GM15510 (cell line): ENCODE data around the gene DCBLD2.

Source experiments
- POLR2A ChIP-seq: IDR thresholded peaks from 3 replicates; pipeline ENCODE4 v1.6.1; 2011; ENCODE audit warnings: borderline replicate concordance; ENCODE audit not compliant: insufficient read length; ENCODE audit errors: extremely low read depth

Gene DCBLD2

GRCh38 chr3:98786364-98787006 is 115.0 kb downstream of the DCBLD2 start:
- no peak for TF ChIP-seq POLR2A

DNA sequence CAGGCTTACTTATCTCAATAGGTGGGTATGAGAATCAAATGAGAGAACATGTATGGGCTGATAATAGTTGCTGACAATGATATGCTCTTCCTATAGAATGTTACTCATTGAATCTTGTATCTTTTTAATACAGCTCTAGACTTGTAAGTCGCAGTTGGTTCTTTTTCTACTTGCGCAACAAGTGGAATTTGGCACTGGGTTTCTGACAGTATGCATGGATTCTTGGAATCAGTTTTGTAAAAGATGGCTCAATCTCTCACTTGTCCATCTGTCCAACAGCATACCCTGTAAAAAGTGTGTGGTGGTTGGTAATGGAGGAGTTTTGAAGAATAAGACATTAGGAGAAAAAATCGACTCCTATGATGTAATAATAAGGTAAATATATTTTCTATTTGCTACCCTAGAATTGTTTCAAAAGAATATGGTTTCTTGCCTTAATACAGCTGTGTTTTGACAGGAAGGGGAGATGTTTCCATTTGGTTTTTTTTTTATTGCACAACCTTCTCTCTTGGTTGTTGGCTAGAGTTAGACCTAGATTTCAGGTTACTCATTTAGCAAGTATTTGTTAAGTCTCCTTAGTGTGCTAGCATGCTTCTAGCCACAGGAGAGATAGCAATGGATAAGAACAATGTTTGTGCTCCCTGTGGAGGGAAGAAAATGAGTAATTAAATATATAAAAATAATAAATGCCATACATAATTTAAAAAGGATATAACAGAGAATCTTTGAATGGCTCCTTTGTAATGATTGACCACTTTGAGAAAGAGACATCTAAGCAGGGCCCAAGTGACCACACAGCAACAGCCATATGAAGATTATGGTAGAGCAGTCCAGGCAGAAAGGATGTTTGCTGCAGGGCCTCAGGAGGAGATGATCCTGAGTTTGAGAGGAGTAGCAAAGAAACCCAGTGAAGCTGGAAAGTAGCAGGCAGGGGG is 116.6 kb downstream of the DCBLD2 start:
- no peak for TF ChIP-seq POLR2A

GRCh38 chr3:98784042-98784441 is 117.5 kb downstream of the DCBLD2 start:
- TF ChIP-seq POLR2A, result no peak

DNA sequence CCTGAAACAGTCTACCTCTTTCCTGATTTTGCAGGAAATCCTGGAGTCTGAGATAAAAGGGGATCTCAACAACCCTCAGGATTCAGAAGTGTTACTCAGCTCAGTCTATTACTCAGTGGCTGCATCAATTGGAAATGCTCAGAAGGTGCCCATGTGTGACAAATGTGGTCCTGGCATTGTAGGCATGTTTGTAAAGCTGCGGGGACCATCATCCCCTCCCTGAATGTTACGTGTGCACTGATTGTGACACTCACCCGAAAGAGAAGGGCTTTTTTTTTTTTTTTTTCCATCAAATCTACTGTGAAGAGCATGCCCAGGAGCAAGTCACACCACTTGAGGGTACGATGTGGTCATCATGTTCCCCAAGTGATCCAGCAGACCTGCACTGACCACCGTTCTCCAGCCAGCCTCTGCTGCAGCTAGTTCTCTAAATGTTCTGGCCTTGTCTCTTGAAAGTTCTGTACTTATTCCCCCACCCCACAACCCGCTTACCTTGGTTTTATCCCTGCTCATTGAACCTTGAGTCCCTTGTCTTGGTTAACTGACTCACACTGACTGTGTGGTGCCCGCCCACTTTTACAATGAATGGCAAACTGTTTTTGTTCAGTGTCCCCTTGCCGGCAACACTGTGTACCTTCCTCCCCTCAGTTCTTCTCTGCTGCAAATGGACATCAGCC is 118.5 kb downstream of the DCBLD2 start:
- no peak for TF ChIP-seq POLR2A

DNA sequence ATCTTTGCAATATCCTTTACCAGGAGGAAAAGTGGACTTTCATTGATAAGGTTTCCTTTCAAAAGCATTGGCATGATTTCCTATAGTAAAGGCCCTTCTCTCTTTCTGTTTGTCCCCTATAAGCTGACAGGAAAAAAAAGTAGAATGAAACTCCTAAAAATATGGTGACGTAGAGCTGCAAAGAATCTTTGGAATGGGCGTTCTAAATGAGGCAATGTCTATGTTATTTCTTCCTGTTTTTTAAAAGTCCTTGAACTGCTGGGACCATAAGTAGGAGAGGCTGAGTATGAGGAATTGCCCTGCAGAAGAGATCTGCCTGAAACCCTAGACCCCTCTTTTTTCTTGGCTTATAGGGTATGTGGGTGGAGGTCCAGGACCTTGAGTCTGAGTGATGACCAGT is 121.2 kb downstream of the DCBLD2 start:
- no peak for TF ChIP-seq POLR2A

GRCh38 chr3:98779541-98780335 is 121.8 kb downstream of the DCBLD2 start:
- TF ChIP-seq POLR2A, result no peak

DNA sequence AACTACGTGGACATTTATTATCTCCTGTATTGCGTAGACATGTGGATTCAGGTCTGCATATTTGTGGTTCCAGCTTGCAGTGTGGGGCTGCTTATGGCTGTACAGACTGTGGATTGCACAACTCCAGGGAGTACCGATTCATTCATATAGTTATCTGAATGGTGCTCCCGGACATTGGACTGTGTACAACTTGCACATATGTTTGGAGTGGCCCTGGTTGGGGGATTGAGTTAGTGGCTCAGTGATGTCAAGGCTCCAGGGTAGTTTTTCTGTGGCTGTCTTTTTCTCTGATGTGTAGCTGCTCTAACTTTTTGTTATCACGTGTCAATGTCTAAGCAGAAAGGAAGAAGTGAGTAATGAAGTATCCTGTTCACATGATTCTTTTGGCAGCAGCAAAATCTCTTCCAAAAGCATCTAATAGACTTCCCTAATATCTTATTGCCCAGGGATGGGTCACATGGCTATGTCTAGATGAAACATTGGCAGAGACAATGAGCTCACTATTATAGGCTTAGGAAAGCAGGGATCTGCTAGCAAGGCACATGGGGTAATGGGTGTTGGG is 122.6 kb downstream of the DCBLD2 start:
- no peak for TF ChIP-seq POLR2A

- TF ChIP-seq POLR2A, result no peak
Observed at GRCh38 chr3:98778383-98778782, 123.1 kb downstream of the DCBLD2 start.

DNA sequence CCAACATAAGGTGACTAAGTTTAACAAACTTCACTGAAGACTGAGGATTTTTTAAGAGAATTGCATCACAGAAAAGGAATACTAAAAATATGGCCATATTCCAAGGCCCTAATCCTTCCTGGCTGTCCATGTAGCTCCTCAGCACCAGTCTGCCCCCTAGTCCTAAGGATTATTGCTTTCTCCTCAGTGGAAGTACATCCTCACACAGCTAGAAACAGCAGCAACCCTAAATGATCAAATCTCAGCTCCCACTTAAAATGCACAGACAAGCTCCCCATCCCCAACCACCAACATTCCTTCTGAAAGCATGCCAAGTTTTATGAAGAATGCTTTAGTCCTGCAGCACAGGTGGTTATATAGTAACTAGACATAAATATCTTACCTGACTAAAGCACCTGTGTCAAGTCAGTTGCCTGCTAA is 123.7 kb downstream of the DCBLD2 start:
- TF ChIP-seq POLR2A, result no peak

- TF ChIP-seq POLR2A, result no peak
Observed at GRCh38 chr3:98777286-98777685, 124.2 kb downstream of the DCBLD2 start.

GRCh38 chr3:98776140-98776493 is 125.4 kb downstream of the DCBLD2 start:
- no peak for TF ChIP-seq POLR2A

GRCh38 chr3:98775459-98776139 is 125.9 kb downstream of the DCBLD2 start:
- no peak for TF ChIP-seq POLR2A

DNA sequence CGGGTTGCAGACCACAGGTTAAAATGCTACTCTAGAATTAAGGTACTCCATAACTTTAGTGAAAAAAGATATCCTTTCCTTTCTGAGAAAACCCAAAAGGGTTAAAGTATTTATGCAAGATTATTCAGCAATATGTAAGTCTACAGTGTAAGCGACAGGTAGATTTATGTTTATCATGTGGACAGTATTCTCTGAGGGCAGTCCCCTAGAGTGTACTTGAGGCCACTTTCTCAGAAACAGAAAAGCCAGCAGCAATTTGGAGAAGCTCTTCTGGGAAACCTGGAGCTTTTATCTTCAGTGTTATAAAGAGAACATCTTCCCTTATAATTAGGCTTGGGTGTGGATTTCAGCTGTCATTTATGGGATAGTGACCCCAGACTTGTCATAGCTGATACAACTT is 129.5 kb downstream of the DCBLD2 start:
- no peak for TF ChIP-seq POLR2A
